T-helper 1 cell treated with Interleukin-12 subunit alpha and Interleukin-12 subunit beta and Interleukin-4 antibody, amounts not matched to agents 30 μg/mL and 1 μg/mL, for 36 hours (primary cell): ENCODE measurements around the gene CIAO2B.
"Not testable (repeated sequence)": the region's sequence is repeated elsewhere in the genome, so short reads cannot be mapped to it uniquely, and the experiment has no call there.

Source experiments
- H3K27ac Mint-ChIP-seq: one replicate; pipeline ENCODE4 v1.8.0; 2021; ENCODE audit warnings: mild to moderate bottlenecking, mixed read lengths
- H3K27me3 Mint-ChIP-seq: one replicate; pipeline ENCODE4 v1.8.0; 2021; ENCODE audit warnings: low read depth, mixed read lengths
- H3K36me3 Mint-ChIP-seq: one replicate; pipeline ENCODE4 v1.8.0; 2021; ENCODE audit warnings: low read depth, mixed read lengths
- H3K4me1 Mint-ChIP-seq: one replicate; pipeline ENCODE4 v1.8.0; 2021; ENCODE audit warnings: low read depth, mixed read lengths
- H3K4me3 Mint-ChIP-seq: one replicate; pipeline ENCODE4 v1.8.0; 2021; ENCODE audit warnings: mild to moderate bottlenecking, moderate library complexity, mixed read lengths
- H3K9me3 Mint-ChIP-seq: one replicate; pipeline ENCODE4 v1.8.0; 2021; ENCODE audit warnings: mixed read lengths

Gene CIAO2B

GRCh38 chr16:66900721-66901441 lies 33.3 kb downstream of the CIAO2B start:
- no peaks in the 10 kb centered on the region for H3K36me3 Mint-ChIP-seq
- no peak overlapping the region for H3K27ac Mint-ChIP-seq
- H3K27me3 Mint-ChIP-seq, result no peaks in the 10 kb centered on the region
- no peaks in the 10 kb centered on the region for H3K9me3 Mint-ChIP-seq
- peaks cover 3% of the 10 kb centered on the region for H3K4me1 Mint-ChIP-seq
- no peak overlapping the region for H3K4me3 Mint-ChIP-seq

DNA sequence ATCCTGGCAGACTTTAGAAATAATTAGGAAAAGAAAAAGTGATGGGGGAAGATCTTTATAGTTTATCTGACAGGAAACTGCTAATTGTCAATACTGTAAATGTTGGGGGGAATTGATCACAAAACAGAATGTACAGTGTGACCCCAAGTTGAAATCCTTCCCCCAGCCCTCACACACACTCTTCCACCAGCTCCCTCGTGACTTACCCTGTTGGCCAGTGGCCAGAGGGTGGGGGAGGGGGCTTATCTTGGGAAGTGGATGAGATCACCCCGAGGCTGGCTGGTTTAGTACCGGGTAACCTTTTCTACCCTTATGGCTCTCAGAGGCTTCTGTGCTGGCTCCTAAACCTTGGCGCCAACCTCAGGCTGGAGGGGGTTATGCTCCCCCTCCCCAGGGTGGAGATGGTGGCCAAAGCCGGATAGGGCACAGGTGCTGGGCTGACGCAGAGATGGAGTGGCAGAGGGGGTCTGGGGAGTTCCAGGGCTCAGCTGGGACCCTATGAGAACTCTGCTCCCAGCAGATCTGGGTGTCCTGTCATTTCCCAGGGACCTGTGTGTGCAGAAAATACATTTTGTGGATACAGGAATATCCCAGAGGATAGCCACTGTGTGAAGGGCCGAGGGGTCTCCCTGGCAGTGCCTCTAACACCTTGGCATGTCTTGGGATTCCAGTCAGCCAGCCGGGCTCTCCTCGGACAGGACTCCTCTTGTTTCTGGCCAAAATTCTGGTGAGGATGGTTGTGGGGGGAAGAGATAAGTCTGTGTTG lies 34.1 kb downstream of the CIAO2B start:
- H3K36me3 Mint-ChIP-seq, result no peaks in the 10 kb centered on the region
- no peaks in the 10 kb centered on the region for H3K9me3 Mint-ChIP-seq
- H3K27me3 Mint-ChIP-seq, result no peaks in the 10 kb centered on the region
- H3K4me1 Mint-ChIP-seq, result peaks cover 4% of the 10 kb centered on the region
- H3K4me3 Mint-ChIP-seq, result no peak overlapping the region
- no peak overlapping the region for H3K27ac Mint-ChIP-seq

GRCh38 chr16:66899310-66899944 lies 34.8 kb downstream of the CIAO2B start:
- H3K27ac Mint-ChIP-seq, result no peak overlapping the region
- no peak overlapping the region for H3K4me3 Mint-ChIP-seq
- H3K4me1 Mint-ChIP-seq, result peaks cover 9% of the 10 kb centered on the region
- H3K27me3 Mint-ChIP-seq, result no peaks in the 10 kb centered on the region
- H3K9me3 Mint-ChIP-seq, result no peaks in the 10 kb centered on the region
- H3K36me3 Mint-ChIP-seq, result no peaks in the 10 kb centered on the region

DNA sequence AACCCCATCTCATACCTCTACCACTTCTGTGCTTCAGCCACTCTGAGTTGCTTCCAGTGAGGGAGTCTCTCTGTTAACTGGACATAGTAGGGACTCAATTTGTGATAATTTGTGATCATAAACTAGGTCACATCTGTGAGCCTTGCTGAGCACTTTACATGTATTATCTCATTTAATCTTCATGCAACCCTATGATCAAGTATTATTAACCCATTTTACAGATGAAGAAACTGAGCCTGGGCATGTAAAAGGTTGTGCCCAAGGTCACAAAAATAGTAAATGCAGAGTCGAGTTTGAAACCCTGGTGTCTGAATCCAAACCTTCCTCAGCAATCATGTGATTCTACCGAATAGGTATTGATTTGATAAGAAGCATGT lies 35.3 kb downstream of the CIAO2B start:
- Mint-ChIP-seq H3K27me3 (no peaks in the 10 kb centered on the region), H3K27ac (no peak overlapping the region), H3K4me1 (peaks cover 14% of the 10 kb centered on the region), H3K4me3 (no peak overlapping the region), H3K9me3 (no peaks in the 10 kb centered on the region), H3K36me3 (no peaks in the 10 kb centered on the region)

DNA sequence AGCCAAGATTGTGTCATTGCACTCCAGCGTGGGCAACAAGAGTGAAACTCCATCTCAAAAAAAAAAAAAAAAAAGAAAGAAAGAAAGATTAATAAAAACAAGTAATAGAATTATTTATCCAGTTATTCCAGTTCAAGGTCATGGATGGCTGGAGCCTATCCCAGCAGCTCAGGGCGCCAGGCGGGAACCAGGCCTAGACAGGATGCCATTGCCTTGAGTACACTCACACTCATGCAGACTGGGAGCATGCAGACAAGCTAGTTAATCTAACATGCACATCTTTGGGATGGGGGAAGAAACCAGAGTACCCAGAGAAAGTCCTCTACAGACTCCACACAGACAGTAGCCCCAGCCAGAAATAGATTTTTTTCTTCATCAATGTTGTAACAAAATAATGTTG lies 36.0 kb downstream of the CIAO2B start:
- no peaks in the 10 kb centered on the region for H3K27me3 Mint-ChIP-seq
- no peak overlapping the region for H3K4me3 Mint-ChIP-seq

DNA sequence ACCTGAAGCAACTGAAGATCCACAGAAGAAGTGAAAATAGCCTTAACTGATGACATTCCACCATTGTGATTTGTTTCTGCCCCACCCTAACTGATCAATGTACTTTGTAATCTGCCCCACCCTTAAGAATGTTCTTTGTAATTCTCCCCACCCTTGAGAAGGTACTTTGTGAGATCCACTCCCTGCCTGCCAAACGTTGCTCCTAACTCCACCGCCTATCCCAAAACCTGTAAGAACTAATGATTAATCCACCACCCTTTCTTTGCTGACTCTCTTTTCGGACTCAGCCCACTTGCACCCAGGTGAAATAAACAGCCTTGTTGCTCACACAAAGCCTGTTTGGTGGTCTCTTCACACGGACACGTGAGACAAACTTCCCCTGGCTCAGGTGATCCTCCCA lies 37.5 kb downstream of the CIAO2B start:
- not testable (repeated sequence) for H3K27me3 Mint-ChIP-seq, H3K36me3 Mint-ChIP-seq, H3K4me3 Mint-ChIP-seq, H3K9me3 Mint-ChIP-seq, H3K27ac Mint-ChIP-seq
- peaks cover 22% of the 10 kb centered on the region for H3K4me1 Mint-ChIP-seq

More for the DNA sequence above, 36.0 kb downstream of the CIAO2B start:
- H3K9me3 Mint-ChIP-seq, result no peaks in the 10 kb centered on the region
- H3K4me1 Mint-ChIP-seq, result peaks cover 14% of the 10 kb centered on the region
- H3K36me3 Mint-ChIP-seq, result peaks cover under 1% of the 10 kb centered on the region
- no peak overlapping the region for H3K27ac Mint-ChIP-seq

GRCh38 chr16:66895999-66896398 lies 38.2 kb downstream of the CIAO2B start:
- no peaks in the 10 kb centered on the region for H3K9me3 Mint-ChIP-seq
- H3K36me3 Mint-ChIP-seq, result peaks cover 3% of the 10 kb centered on the region
- H3K4me3 Mint-ChIP-seq, result no peak overlapping the region
- H3K27ac Mint-ChIP-seq, result no peak overlapping the region
- H3K27me3 Mint-ChIP-seq, result no peaks in the 10 kb centered on the region
- peaks cover 22% of the 10 kb centered on the region for H3K4me1 Mint-ChIP-seq

GRCh38 chr16:66895689-66895979 lies 38.6 kb downstream of the CIAO2B start:
- Mint-ChIP-seq H3K4me3 (no peak overlapping the region), H3K4me1 (peaks cover 22% of the 10 kb centered on the region), H3K27ac (no peak overlapping the region), H3K27me3 (no peaks in the 10 kb centered on the region), H3K9me3 (no peaks in the 10 kb centered on the region), H3K36me3 (peaks cover 3% of the 10 kb centered on the region)

DNA sequence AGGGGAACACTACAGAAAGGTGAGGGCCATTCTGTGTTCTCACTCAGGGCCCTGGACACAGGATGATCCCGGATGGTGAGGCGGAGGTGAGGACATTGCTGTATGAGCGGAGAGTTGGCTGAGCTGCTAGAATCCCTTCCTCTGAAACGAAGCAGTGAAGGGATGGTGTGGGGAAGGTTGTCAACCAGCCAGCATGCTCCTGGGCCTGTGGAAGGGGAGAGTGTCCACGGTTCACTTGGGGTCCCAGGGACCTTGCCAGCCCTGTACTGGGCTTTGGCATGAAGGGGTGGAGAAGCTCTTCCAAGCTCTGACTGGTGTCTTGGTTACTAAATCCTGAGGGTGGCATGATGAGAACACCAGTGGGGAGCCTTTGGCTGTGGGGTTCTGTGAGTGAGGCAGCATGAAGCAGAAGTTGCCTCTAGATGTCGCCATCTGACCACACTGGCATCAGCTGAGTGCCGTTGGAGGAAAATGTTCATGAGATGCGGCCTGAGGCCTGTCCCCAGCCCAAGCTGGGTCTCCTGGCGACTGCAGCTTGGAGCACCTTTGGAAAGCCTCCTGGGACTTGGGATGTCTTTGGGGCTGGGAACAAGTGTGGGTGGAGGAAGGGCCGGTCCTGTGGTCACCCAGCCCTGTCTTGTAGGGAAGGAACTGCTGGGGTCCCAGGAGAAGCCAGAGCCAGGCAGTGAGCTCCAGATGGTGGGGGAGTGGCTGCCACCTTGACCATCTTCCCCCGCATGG lies 39.1 kb downstream of the CIAO2B start:
- H3K27me3 Mint-ChIP-seq, result no peaks in the 10 kb centered on the region
- H3K36me3 Mint-ChIP-seq, result peaks cover 3% of the 10 kb centered on the region
- peak overlapping the region; percentile 28 for H3K27ac Mint-ChIP-seq
- H3K4me1 Mint-ChIP-seq, result peaks cover 22% of the 10 kb centered on the region
- no peaks in the 10 kb centered on the region for H3K9me3 Mint-ChIP-seq
- no peak overlapping the region for H3K4me3 Mint-ChIP-seq

GRCh38 chr16:66894055-66894454 lies 40.1 kb downstream of the CIAO2B start:
- Mint-ChIP-seq H3K27ac (peak overlapping the region; percentile 33), H3K4me1 (peaks cover 22% of the 10 kb centered on the region), H3K27me3 (no peaks in the 10 kb centered on the region), H3K4me3 (no peak overlapping the region), H3K9me3 (no peaks in the 10 kb centered on the region), H3K36me3 (peaks cover 3% of the 10 kb centered on the region)

GRCh38 chr16:66891797-66892196 lies 42.4 kb downstream of the CIAO2B start:
- Mint-ChIP-seq H3K27ac (no peak overlapping the region), H3K9me3 (no peaks in the 10 kb centered on the region), H3K27me3 (no peaks in the 10 kb centered on the region), H3K4me1 (peaks cover 29% of the 10 kb centered on the region), H3K4me3 (no peak overlapping the region), H3K36me3 (peaks cover 10% of the 10 kb centered on the region)

DNA sequence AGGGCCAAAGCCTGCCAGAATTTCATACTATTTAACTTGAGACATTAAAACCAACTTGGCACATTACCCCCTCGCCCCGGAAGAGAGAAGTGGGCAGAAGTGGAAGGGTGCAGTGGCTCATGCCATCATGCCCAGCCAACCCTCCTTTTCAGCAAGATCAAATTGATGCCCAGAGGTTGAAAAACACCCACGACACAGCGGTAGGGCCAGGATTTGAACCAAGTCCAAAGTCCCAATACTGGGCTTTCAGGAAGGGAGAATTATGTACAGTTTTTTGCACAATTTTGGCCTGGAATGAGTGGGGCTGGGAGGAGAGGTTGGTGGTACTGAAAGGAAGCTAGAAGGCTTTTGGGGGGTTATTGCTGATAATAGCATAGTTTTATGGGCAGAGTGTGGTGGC lies 42.8 kb downstream of the CIAO2B start:
- Mint-ChIP-seq H3K27me3 (no peaks in the 10 kb centered on the region), H3K4me3 (no peak overlapping the region), H3K36me3 (peaks cover 13% of the 10 kb centered on the region), H3K9me3 (no peaks in the 10 kb centered on the region), H3K27ac (no peak overlapping the region), H3K4me1 (peaks cover 31% of the 10 kb centered on the region)

DNA sequence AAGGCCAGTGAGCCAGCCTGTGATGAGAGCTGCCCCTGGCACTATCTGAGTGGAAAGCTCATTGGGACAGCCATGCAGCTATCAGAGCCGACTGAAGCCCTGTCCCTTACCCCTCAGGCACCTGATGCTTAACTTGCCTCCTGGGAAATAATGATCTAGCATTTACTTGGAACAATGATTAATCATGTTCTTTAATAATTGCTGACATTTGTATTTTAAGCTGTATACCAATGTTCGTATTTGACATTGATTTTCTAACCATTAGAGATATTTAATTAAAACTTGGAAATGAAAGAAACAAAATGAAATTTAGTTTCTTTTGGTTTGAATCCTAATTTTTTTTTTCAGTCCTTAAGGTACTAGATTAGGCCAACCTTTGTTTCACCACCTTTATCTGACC lies 43.4 kb downstream of the CIAO2B start:
- no peaks in the 10 kb centered on the region for H3K27me3 Mint-ChIP-seq
- peaks cover 30% of the 10 kb centered on the region for H3K4me1 Mint-ChIP-seq
- H3K4me3 Mint-ChIP-seq, result no peak overlapping the region
- peaks cover 13% of the 10 kb centered on the region for H3K36me3 Mint-ChIP-seq
- no peak overlapping the region for H3K27ac Mint-ChIP-seq
- no peaks in the 10 kb centered on the region for H3K9me3 Mint-ChIP-seq

DNA sequence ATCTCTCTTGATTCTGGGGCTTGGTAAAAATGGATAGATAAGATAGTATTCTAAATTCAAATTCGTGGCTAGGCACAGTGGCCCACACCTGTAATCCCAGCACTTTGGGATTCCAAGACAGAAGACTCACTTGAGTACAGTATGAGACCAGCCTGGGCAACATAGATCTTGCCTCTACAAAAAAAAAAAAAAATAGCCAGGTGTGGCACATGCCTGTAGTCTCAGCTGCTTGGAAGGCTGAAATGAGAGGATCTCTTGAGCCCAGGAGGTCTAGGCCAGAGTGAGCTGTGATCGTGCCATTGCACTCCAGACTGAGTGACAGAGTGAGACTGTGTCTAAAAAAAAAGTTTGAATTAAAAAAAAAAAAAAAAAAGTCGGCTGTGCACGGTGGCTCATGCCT lies 44.6 kb downstream of the CIAO2B start:
- Mint-ChIP-seq H3K27ac (no peak overlapping the region), H3K36me3 (peaks cover 22% of the 10 kb centered on the region), H3K4me1 (peaks cover 30% of the 10 kb centered on the region)

More for the DNA sequence above, 44.6 kb downstream of the CIAO2B start:
- Mint-ChIP-seq H3K27me3 (no peaks in the 10 kb centered on the region), H3K9me3 (no peaks in the 10 kb centered on the region), H3K4me3 (no peak overlapping the region)
